Colon (tissue), 2 donors: ENCODE measurements around the gene VWA5B2.

Source experiments
- FAIRE-seq: peaks from 2 replicates; lab custom pipeline; 2012; peaks lifted over from hg19 to GRCh38; lab: Jason Lieb, UNC
- donor health status: control.
- donor health status: control.

Gene VWA5B2

GRCh38 chr3:184223946-184224345, 5.4 kb upstream of the VWA5B2 start:
- no peak for FAIRE-seq

GRCh38 chr3:184227481-184227935, 1.9 kb upstream of the VWA5B2 start:
- no peak for FAIRE-seq

GRCh38 chr3:184228376-184229137, 828 bp upstream of the VWA5B2 start:
- FAIRE-seq, result no peak

GRCh38 chr3:184230081-184230602, 757 bp downstream of the VWA5B2 start:
- no peak for FAIRE-seq

- FAIRE-seq, result no peak
Measured at GRCh38 chr3:184230603-184231528, 1.5 kb downstream of the VWA5B2 start.

GRCh38 chr3:184231671-184232070, 2.3 kb downstream of the VWA5B2 start:
- no peak for FAIRE-seq

GRCh38 chr3:184233127-184233843, 3.9 kb downstream of the VWA5B2 start:
- no peak for FAIRE-seq

- no peak for FAIRE-seq
Measured at GRCh38 chr3:184234224-184234623, 4.8 kb downstream of the VWA5B2 start.

- no peak for FAIRE-seq
Measured at GRCh38 chr3:184234671-184235380, 5.4 kb downstream of the VWA5B2 start.

GRCh38 chr3:184235381-184236032, 6.1 kb downstream of the VWA5B2 start:
- FAIRE-seq, result no peak

- no peak for FAIRE-seq
Measured at GRCh38 chr3:184236033-184236410, 6.6 kb downstream of the VWA5B2 start.

GRCh38 chr3:184236636-184237035, 7.3 kb downstream of the VWA5B2 start:
- no peak for FAIRE-seq

- no peak for FAIRE-seq
Measured at GRCh38 chr3:184237211-184237610, 7.8 kb downstream of the VWA5B2 start.

GRCh38 chr3:184237807-184238206, 8.4 kb downstream of the VWA5B2 start:
- no peak for FAIRE-seq

- FAIRE-seq, result no peak
Measured at GRCh38 chr3:184238246-184238818, 8.9 kb downstream of the VWA5B2 start.

GRCh38 chr3:184239221-184239620, 9.8 kb downstream of the VWA5B2 start:
- FAIRE-seq, result no peak

GRCh38 chr3:184239708-184240107, 10.3 kb downstream of the VWA5B2 start:
- FAIRE-seq, result no peak

GRCh38 chr3:184240384-184241140, 11.2 kb downstream of the VWA5B2 start:
- FAIRE-seq, result no peak

- no peak for FAIRE-seq
Measured at GRCh38 chr3:184241141-184241446, 11.7 kb downstream of the VWA5B2 start.
